Esophagus (tissue), 2 donors: ENCODE data around the gene HBG2. TPM values are rescaled to one million over a fixed set of nuclear protein-coding genes. Genes with fewer than 3 reads are reported as not detected.
"Not testable (repeated sequence)": the region's sequence is repeated elsewhere in the genome, so short reads cannot be mapped to it uniquely, and the experiment has no call there.

ENCODE experiments used
- H3K27ac ChIP-seq, 2 donors: one replicate each; pipeline ENCODE4 v1.5.1; 2013; ENCODE audit warnings: low read depth in 2 of 2, mild to moderate bottlenecking in 2 of 2, inconsistent platforms in 1 of 2, low read length in 1 of 2, moderate library complexity in 1 of 2
- H3K27me3 ChIP-seq, 2 donors: one replicate each; pipeline ENCODE4 v1.6.1; 2013; ENCODE audit warnings: low read length in 2 of 2, control low read depth in 1 of 2, mild to moderate bottlenecking in 1 of 2; ENCODE audit not compliant: insufficient read depth in 2 of 2, control insufficient read depth in 1 of 2
- H3K36me3 ChIP-seq, 2 donors: one replicate each; pipeline ENCODE4 v1.6.1; 2013; ENCODE audit warnings: low read length in 1 of 2; ENCODE audit not compliant: control insufficient read depth in 2 of 2, insufficient read depth in 2 of 2
- H3K4me1 ChIP-seq, 2 donors: one replicate each; pipeline ENCODE4 v1.6.1; 2013; ENCODE audit warnings: low read length in 1 of 2; ENCODE audit not compliant: control insufficient read depth in 2 of 2, insufficient read depth in 2 of 2
- H3K4me3 ChIP-seq, 2 donors: one replicate each; pipeline ENCODE4 v1.5.1; 2013; ENCODE audit warnings: low read length in 2 of 2, mild to moderate bottlenecking in 2 of 2, low read depth in 1 of 2, moderate library complexity in 1 of 2
- H3K9me3 ChIP-seq, 2 donors: one replicate each; pipeline ENCODE4 v1.6.1; 2013; ENCODE audit warnings: mild to moderate bottlenecking in 2 of 2, low read depth in 1 of 2, low read length in 1 of 2, moderate library complexity in 1 of 2; ENCODE audit not compliant: control insufficient read depth in 2 of 2, insufficient read depth in 1 of 2
- WGBS, 2 donors: extraction: QIAGEN DNeasy Blood & Tissue Kit; methylation state at CpG; one replicate each; pipeline ENCODE4 v1.1.7; 2013; 5-methylcytosine and 5-hydroxymethylcytosine counted together
- polyA plus RNA-seq, 2 donors: library from polyadenylated mRNA; stranded (reverse); fragments of 200-250 nt; gene quantifications; one replicate each; pipeline ENCODE4 v1.2.3, GENCODE V29; 2013
- donor health status: healthy with polysubstance abuse.
- donor health status: Bipolar disorder and iron deficiency.

Gene HBG2
- polyA plus RNA-seq, 2 donors, result not detected

DNA sequence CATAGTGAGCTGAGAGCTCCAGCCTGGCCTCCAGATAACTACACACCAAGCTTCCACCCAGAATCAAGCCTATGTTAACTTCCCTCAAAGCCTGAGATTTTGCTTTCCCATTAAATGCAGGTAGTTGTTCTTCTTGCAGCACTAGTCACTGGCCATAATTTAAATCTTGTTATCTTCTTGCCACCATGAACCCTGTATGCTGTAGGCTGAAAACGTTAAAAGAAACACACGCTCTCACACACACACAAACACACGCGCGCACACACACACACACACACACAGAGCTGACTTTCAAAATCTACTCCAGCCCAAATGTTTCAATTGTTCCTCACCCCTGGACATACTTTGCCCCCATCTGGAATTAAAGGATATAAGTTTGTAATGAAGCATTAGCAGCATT is 1.1 kb downstream of the HBG2 start:
- H3K36me3 ChIP-seq, H3K9me3 ChIP-seq, H3K27ac ChIP-seq, H3K4me1 ChIP-seq, H3K4me3 ChIP-seq, H3K27me3 ChIP-seq: not testable (repeated sequence)
- WGBS, 2 donors, result 75 to 90% methylated on average over 5 of the region's 5 CpGs

DNA sequence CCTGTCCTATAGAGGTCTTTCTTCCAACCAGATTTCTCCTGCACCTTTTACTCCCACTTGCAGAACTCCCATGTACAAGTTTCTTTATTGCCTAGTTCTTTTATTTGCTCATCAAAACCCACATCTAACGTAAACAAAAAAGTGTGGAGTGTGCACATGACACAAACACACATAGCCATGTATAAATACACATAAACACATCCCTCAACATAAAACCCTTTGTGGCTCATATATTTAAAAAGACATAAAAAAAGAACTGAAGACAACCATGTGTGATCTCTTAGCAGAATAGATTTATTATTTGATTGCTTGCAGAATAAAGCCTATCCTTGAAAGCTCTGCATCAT is 1.7 kb downstream of the HBG2 start:
- WGBS, 2 donors, result 46 to 50% methylated on average over 1 of the region's 1 CpG

GRCh38 chr11:5252192-5252918 is 2.2 kb downstream of the HBG2 start:
- 68 to 75% methylated on average over 9 of the region's 9 CpGs for WGBS, 2 donors
- no peak overlapping the region for H3K4me3 ChIP-seq
- no peak overlapping the region for H3K27ac ChIP-seq
- H3K36me3 ChIP-seq, result no peaks in the 10 kb centered on the region
- no peaks in the 10 kb centered on the region for H3K9me3 ChIP-seq
- H3K27me3 ChIP-seq, result no peaks in the 10 kb centered on the region
- H3K4me1 ChIP-seq, result no peaks in the 10 kb centered on the region

More for the DNA sequence above, 1.7 kb downstream of the HBG2 start:
- Histone ChIP-seq H3K4me1 (no peaks in the 10 kb centered on the region), H3K36me3 (no peaks in the 10 kb centered on the region), H3K9me3 (no peaks in the 10 kb centered on the region), H3K27ac (no peak overlapping the region), H3K27me3 (no peaks in the 10 kb centered on the region), H3K4me3 (no peak overlapping the region)

DNA sequence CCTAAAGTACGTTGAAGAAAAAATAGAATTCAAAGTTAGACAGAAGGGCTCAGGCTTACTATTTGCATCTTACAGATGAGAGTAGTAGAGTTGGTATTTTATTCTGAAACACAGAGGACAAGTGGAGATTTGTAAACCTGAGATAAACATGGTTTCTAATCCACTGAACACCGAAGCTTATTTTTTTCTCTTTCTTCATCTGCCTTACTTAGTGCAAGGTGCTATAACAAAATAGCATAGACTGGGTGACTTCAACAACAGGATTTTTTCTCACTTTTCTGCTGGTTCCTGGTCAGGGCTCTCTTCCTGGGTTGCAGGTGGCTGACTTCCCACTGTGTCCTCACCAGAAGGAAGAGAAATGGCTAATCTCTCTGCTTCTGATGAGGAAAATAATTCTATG is 2.8 kb downstream of the HBG2 start:
- Histone ChIP-seq H3K4me1 (no peaks in the 10 kb centered on the region), H3K27ac (no peak overlapping the region), H3K9me3 (no peaks in the 10 kb centered on the region), H3K4me3 (no peak overlapping the region), H3K27me3 (no peaks in the 10 kb centered on the region), H3K36me3 (no peaks in the 10 kb centered on the region)
- WGBS, 2 donors, result 25 to 58% methylated on average over 2 of the region's 2 CpGs

GRCh38 chr11:5250543-5251204 is 3.9 kb downstream of the HBG2 start:
- no peak overlapping the region for H3K4me3 ChIP-seq
- no peak overlapping the region for H3K27ac ChIP-seq
- no peaks in the 10 kb centered on the region for H3K9me3 ChIP-seq
- no peaks in the 10 kb centered on the region for H3K36me3 ChIP-seq
- WGBS, 2 donors, result 84 to 87% methylated on average over 4 of the region's 4 CpGs
- no peaks in the 10 kb centered on the region for H3K4me1 ChIP-seq
- no peaks in the 10 kb centered on the region for H3K27me3 ChIP-seq

GRCh38 chr11:5249807-5250396 is 4.7 kb downstream of the HBG2 start, which contains the start of gene HBG1:
Gene HBG1 (minus strand): TSS chr11:5249857. CDS start chr11:5249804, 53 bp downstream.
- not testable (repeated sequence) for H3K4me3 ChIP-seq, H3K4me1 ChIP-seq, H3K9me3 ChIP-seq, H3K27ac ChIP-seq, H3K36me3 ChIP-seq, H3K27me3 ChIP-seq
- WGBS, 2 donors, result 67 to 82% methylated on average over 3 of the region's 9 CpGs

- not testable (repeated sequence) for H3K4me3 ChIP-seq, H3K27me3 ChIP-seq, H3K4me1 ChIP-seq, H3K27ac ChIP-seq, H3K9me3 ChIP-seq, H3K36me3 ChIP-seq
- WGBS, 2 donors, result 26 to 76% methylated on average over 7 of the region's 7 CpGs
These were observed 6.1 kb downstream of the HBG2 start for GRCh38 chr11:5248498-5248897.

DNA sequence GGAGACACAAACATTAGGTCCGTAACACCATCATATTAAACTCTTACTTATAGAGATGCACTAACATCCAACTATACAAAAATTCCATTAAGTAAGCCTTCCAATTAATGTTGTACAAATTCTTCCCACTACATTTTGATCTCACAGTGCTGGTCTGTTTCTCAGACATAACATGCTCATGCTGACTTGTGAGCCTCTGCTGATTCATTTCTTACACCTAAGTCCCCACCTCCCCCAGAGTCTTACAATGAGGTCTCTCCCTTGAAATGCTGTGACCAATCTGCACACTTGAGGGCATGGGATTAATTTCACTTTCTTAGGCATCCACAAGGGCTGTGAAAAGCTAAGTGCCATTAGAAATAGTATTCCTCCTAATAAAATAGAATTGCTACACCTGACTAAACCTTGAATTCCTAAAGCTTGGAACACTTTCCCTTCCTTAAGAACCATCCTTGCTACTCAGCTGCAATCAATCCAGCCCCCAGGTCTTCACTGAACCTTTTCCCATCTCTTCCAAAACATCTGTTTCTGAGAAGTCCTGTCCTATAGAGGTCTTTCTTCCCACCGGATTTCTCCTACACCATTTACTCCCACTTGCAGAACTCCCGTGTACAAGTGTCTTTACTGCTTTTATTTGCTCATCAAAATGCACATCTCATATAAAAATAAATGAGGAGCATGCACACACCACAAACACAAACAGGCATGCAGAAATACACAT is 6.9 kb downstream of the HBG2 start:
- H3K4me3 ChIP-seq, result no peak overlapping the region
- no peak overlapping the region for H3K27ac ChIP-seq
- H3K27me3 ChIP-seq, result no peaks in the 10 kb centered on the region
- no peaks in the 10 kb centered on the region for H3K4me1 ChIP-seq
- 85 to 88% methylated on average over 3 of the region's 3 CpGs for WGBS, 2 donors
- no peaks in the 10 kb centered on the region for H3K36me3 ChIP-seq
- H3K9me3 ChIP-seq, result no peaks in the 10 kb centered on the region

- Histone ChIP-seq H3K36me3 (no peaks in the 10 kb centered on the region), H3K4me3 (no peak overlapping the region), H3K27ac (no peak overlapping the region), H3K4me1 (no peaks in the 10 kb centered on the region), H3K27me3 (no peaks in the 10 kb centered on the region), H3K9me3 (no peaks in the 10 kb centered on the region)
- WGBS, 2 donors, result 69 to 71% methylated on average over 6 of the region's 6 CpGs
These were observed 7.7 kb downstream of the HBG2 start for GRCh38 chr11:5246772-5247471.
